HG03565 (cell line): Measurements from ENCODE around the gene NRG3.

ENCODE experiments used
- ATAC-seq: cut with Tn5 transposase; IDR thresholded peaks from one replicate; pipeline ENCODE4 v1.9.1; 2021; ENCODE audit warnings: mild to moderate bottlenecking, moderate library complexity; ENCODE audit not compliant: unreplicated experiment

NRG3 gene

DNA sequence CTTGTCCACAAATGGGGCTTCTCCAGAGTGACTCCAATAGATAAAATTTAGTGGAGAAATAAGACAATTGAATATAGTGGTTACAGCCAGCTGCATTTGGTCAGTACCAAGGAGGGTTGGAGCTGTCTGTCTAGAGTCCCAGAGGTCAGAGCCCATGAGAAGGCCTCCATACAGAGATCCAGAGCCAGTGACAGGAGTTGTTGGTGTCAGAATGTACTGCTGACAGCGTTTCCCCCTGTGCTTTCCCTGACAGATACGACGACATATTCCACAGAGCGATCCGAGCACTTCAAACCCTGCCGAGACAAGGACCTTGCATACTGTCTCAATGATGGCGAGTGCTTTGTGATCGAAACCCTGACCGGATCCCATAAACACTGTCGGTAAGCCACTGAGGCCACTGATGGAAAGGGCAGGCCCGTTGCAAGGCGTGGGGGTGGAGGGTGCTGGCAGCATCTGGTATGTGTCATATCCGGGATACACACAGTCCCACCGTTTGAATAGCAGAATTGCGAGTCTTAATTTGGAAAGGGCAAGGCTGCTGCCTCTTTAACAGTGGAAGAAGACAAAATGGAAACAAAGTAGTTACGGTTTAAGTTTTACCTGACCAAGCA is 483.6 kb downstream of the NRG3 start:
- no peak for ATAC-seq

DNA sequence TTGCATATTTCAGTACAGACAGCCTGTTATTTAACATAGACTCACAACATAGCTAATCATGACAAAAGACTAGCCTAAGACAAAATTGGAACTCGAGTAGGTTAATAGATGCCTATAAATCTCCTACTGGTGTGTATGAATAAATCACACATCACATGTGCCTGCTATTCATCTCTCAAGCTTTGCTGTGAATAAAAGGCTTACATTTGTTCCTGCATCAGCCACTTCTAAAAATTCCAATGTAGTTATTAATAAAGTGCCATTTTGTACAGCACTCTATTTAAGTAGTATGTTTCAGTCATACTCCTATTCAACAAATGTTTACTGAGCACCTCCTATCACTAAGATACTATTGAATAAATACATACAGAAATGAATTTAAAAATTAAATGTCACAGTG is 486.3 kb downstream of the NRG3 start:
- ATAC-seq: no peak

DNA sequence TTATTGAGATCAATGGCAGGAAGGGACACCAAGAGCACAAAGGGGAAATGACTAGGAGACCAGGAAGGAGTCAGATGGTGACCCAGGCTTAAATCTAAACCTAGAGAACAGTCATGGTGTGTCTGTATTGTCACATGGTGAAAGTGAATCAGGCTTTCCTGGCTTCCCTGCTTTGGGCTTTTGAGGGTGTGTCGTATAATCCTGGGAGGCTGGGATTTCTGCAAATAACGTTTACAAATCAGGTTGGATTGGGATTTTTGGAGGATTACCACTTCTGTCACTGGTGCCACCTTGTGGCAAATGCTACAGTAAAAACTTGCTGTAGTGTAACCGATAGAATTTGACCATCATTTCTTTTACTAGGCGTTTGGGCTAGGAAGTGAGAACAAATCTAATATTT is 502.6 kb downstream of the NRG3 start:
- no peak for ATAC-seq

DNA sequence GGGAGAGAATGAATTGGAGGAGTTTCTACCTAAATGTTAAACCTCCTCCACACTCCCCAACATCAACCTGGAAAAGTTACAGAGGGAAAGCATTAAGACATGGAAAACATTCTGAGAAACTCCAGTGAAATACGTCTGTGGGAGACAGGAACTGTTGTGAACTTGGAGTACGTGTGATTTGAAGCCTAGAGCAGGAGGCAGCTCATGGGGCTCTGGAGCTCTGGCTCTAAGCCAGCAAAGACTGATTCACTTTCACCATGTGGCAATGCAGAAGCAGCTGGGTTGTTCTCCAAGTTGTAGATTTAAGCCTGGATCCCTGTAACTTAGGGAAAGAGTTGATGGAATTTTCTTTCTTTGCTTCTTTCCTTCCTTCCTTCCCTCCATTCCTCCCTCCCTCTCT is 503.2 kb downstream of the NRG3 start:
- ATAC-seq: no peak

DNA sequence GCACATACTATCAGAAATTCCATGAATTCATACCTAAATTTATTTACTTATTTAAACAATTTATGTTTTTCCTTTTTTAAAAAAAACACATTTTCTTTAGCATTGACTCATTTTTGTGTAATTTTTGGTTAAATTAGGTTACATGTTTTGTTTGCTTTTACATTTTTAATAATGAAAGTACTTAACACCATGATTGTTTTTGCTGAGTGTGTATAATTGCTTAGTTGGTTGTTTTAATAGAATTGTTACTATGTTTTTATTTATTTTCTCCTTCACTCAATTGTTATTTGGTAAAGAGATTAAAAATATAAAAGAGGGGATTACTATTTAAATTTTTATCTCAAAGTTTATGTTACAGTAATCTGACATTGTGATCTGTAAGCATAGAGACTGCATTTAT is 508.4 kb downstream of the NRG3 start:
- ATAC-seq: no peak

DNA sequence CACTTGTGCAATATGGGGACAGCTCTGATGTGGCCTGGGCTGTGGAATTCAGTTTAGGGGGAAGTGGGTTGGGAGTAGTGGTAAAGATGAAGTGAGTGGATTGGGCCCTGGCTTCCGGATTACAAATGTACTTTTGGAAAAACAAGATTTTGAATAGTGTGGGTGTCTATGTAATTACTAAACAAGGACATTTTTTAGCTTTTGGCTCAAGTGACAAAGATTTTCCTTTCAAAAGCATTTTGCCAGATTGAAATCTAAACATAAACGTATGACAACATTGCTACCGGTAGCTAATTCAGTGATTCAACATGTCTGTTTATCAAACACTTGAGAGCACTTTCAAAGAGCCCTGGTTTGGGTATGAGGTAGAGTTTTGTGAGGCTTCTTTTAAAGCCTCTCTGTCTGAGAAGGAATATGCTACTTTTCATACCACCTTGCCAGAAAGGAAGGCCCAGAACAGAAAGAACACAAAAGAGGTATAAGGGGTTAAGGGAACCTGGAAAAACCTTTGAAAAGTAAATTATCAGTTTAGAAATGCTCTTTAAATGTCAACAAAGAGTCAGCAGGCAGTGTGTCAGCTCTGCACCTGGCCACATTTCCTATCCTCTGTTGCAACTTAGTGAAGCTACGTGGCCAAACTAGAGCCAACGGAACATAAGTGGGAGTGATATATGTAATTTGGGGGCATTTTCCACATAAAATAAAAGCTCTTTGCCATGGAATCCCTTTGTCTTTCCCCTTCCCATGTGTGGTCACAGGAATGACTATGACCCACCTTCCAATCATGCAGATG is 516.1 kb downstream of the NRG3 start:
- no peak for ATAC-seq

DNA sequence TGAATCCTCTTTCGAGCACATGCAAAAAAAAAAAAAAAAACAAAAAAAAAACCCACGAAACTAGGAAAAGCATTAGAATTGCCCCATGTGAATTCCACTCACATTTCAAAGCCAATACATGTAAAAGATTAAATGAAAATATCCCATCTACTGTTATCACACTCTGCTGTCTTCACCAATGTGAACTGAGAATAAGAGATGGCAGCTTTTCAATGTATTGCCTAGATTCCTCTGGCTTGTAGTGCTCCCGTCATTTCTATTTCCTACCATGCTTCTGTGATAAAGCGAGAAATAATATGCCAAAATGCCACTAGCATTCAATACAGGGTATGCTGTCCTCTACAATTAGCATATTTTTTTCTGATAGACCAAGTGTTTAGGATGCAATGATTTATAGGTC is 517.0 kb downstream of the NRG3 start:
- ATAC-seq: no peak

DNA sequence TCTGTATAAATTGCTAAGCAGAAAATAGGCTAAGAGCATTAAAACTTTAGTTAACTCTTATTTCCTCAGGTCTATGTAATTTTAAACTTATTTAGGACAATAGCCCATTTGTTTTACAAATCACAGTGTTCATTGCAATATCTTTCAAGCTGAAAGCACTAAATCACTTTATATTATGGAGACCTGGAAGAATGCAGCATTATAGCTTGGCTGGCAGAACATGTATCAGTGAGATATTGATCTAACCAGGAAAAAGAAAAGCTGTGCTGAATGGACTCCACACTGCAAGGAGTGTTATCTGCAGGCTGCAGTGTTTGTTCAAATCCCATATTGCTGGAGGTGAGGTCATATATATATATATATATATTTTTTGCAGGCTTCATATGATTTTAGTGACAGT is 517.5 kb downstream of the NRG3 start:
- ATAC-seq: no peak

DNA sequence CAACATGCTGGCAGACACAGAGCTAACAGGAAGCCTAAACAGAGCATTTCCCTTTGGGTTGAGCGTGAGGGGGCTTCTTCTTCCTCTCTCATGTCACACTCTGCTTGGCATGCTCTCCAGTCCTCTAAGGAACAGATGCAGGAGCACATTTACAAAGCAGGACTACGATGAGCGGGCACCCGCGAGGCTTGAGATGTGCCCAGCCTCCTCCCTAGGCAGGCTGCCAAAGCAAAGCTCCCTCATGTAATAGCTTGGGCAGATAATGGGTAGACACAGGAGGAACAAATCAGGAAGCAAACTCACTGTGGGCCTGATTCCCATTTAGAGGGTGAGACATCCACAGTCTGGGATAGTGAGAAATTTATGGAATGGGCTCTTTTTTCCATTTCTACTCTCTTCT is 519.1 kb downstream of the NRG3 start:
- no peak for ATAC-seq

DNA sequence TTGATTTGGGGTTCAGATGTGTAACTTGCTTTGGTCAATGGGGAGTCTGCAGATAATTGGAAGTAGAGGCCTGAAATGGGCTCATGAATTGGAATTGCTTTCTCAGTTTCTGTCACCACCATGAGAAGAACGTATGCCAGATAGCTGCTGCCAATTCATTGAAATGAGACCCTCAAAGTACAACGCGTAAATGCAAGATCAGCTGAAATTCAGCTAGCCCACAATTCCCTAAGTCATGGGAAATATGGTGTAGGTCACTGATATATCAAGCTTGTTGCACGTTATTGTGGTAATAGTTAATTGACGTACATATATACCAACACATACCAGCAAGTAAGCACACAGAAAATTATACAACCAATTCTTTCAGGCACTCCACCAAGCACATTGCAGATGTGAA is 520.0 kb downstream of the NRG3 start:
- ATAC-seq: no peak

DNA sequence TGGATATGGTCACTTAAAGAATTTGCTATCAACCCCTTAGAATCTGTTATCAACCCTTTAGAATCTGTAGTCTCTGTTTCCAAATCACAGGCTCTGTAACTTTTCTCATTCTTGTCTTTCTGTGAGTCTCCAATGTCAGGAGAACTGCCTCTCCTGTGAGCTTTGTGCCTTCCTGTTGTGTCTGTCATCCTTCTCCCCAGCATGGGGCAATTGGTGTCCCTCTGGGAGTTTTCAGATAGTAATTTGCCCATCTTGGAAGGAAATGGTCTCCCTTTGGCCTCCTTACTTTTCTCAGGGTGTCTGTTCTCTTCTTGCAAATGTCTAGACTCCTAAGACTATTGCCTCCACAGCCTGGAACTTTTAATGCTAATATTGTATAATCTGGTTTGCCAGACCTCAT is 521.9 kb downstream of the NRG3 start:
- no peak for ATAC-seq

DNA sequence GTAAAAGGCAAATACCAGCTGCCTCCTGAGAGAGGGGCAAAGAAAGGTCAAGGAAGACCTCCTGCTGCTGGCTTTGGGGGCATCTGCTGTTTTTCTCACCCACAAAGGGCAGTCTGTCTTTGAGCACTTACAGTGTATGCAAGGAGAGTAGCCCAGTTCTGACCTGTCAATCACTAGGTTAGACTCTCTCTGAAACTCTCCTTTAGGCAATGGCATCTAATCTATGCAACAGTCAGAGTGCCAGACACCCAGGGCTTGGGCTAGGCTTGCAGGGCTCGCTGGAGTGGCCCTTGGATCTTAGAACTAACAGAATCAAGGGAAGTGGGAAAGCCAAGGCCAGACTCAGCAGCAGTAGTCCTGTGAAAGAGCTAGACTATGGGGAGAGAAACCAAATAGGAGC is 522.9 kb downstream of the NRG3 start:
- no peak for ATAC-seq

DNA sequence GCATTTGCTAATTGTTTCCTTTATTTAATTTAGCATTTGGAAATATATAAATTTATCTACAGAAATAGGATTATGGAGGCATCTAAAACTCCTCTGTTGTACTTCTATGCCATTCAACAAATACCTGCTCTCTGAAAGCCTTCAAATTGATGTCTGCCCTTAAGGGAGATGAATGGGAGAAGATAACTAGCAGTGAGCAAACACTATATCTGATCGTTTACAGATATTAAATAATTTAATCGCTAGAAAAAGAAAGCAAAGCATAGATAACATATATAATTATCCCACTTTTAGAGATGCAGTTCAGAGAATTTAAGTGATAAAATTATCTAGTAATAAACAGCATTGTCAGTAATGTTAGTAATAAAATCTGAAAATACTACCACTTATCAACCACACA is 524.9 kb downstream of the NRG3 start:
- no peak for ATAC-seq

DNA sequence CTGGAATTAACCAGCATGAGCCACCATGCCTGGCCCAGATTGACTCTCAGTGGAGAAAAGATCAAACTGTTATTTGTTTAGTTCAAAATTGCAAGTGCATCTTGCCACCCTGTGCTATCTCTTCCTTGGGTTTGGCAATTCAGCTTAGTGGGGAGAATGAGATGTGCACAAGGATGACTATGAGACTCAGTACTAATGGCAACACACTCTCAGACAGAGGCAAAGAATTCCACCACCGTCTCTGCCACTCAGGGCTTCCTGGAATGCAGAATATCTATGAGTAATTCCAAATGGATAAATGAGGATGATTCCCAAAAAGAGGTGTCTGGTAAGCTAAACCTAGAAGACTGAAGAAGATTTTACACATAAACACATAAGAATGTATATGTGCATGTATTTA is 525.8 kb downstream of the NRG3 start:
- no peak for ATAC-seq

DNA sequence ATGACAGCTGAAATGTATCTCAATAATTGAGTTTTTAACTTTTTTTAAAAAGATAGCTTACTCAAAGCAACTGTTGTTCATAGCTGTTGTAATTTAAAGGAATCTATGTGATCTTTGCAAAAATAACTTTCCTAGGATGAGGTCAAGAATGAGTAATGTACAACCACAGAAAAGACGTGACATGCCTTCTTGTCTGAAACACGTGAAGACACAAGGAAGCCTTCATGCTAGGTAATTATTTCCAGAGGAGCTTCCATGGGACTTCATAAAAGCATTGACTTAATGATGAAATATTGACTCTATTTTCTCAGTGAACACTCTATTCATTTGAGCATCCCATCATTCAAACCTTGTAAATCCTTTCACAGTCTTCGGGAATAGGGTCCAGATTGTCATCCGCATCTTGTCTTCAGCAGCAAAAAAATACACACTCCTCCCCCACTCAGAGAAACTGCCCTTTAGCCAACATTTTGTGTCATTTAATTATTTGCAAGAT is 528.0 kb downstream of the NRG3 start:
- ATAC-seq: no peak

DNA sequence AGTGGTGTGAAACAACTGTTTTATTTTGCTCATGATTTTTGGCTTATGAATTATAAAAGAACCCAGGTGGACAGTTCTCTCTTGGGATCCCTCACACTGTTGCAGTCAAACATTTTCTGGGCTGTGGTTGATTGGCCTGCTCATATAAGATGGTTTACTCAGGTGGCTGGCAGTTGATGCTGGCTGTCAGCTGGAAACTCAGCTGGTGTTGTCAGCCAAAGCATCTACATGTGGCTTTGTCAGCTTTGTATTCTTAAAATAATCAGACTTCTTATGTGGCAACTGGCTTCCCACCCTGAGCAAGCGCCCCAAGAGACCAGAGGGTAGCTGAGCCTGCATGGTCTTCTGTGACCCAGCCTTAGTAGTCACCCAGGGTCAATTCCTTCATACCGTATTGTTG is 534.7 kb downstream of the NRG3 start:
- ATAC-seq: no peak

DNA sequence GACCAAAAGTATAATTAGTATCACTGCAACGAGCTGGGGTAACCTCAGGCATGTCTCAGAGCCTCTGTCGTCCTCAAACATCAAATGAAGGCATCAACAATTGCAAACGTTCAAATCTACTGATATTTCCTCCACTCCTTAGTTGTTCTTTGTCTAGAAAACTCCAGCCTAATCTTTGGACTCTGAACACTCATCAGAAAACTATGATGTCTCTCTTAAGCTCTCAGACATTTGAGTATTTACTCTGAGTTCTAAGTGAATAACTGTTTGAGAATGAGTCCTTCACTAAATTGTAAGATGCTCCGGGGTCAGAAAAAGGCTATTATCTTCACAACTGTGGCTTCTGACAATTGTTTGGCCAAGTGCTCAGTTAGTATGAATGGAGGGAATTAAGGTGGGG is 536.4 kb downstream of the NRG3 start:
- ATAC-seq: no peak

DNA sequence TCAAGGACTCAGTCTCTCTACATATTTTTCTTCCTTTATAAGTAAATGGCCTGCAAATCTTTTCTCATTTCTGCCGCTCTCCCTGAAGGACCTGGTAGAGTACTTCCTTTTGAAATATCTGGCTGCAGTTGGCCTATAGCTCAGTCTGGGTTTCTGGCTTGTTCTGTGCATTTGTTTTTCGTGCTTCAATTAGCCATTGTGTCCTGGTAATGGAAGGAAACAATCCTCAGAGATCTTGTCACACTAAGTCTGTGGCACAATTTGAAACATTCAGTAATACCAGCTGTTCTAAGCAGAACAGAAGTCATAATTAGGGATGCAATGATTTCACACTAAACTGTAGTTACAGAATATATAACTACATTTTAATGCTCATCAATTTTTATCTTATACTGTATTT is 545.0 kb downstream of the NRG3 start:
- ATAC-seq: no peak

DNA sequence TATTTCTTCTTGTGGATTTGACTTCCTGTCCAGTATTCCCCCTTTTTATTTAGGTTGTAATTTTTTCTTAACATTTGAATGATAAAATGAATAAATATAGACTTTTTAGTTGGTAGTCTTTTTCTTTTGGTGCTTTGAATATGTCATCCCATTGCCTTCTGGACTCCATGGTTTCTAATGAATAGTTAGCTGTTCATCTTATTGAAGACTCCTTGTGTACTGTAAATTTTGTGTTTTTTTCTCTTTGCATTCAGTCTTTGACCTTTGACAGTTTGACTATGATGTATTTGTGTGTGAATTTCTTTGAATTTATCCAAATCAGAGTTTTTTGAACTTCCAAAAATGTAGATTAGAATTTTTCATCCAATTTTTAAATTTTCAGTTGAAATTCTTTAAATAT is 554.3 kb downstream of the NRG3 start:
- ATAC-seq: no peak

DNA sequence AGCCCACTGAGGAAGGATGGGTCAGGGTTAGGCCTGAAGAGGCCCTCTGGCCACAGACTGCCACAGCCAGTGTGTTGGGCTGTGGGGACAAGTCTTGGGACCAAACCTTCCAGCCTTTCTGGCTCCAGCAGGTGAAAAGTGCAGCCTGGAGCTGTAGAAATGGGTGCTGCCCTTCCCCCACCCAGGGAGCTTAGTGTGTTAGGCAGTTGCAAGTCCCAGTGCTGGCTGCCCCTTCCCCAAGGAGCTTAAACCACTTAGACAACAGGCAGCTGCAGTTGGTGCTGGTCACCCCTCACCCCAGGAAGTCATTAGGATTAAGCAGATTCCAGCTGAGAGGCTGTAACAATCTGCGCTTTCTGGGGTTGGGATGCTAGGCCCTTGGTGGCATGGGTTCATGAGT is 563.3 kb downstream of the NRG3 start:
- no peak for ATAC-seq

DNA sequence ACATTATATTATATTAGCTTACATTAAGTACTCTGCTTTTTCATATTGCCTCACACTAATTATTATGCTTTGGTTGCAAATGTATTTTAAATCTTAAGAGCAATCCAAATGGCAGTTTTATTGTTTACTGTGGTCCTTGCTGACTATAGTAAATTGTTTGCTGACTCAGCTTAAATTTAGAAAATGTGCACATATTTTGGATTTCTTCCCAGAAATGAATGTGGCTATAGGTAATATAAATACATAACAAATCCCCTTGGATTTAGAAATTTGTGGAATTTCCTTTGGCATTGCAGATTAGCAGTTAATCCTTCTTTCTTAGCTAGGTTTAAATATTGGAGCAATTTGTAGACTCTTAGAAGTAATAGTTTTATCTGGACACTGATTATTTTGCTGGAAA is 565.8 kb downstream of the NRG3 start:
- no peak for ATAC-seq

DNA sequence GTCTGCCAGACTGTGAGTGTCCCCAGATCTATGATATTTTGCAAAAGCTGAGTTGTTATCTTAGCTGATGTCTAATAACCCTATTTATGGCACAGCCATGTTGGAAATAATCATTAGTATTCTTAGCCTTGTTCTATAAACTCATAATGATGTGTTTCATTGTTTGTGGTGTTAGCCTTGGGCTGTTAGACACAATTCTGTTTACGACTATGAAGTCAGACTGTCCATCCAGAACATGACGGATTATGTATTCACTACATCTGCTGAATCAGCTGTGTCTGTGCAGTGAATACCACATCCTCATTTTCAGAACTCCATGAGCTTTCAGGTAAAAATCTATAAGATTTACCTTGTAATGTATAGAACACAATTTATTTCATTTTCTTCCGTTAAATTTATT is 577.1 kb downstream of the NRG3 start:
- no peak for ATAC-seq

DNA sequence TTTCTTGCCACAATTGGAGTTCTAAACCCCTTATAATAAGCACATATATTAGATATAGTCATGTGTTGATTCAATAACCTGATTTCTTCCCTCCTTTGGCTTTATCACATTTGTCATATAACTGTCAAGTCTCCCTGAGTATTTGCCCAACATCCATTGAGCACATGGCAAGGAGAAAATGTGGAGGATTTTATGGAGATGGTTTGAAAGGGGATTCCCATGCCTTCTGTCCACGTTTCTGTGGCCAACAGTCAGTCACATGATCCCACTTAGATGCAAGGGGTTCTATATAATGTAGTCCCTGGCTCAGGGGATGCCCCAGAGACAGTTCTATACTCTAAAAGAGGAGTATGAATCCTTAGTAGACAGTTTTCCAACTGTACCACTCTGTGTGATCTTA is 577.7 kb downstream of the NRG3 start:
- ATAC-seq: no peak
